Pancreas (tissue), 10 donors: ENCODE results near the gene ACOT9. TPM values are rescaled to one million over a fixed set of nuclear protein-coding genes. Genes with fewer than 3 reads are reported as not detected.

Experiments
- ATAC-seq, 4 donors: fragments of 200-7000 bp; cut with Tn5 transposase; one replicate each; pipeline versions ENCODE4 v1.8.0 to v1.9.1; 2020; ENCODE audit warnings: mild to moderate bottlenecking in 4 of 4, moderate library complexity in 4 of 4
- DNase-seq, 6 donors: peaks; one replicate each; pipeline ENCODE4 v3.0.0-alpha.2; 2020
- FAIRE-seq: peaks from 2 replicates; lab custom pipeline; 2012; peaks lifted over from hg19 to GRCh38; lab: Jason Lieb, UNC
- H3K27ac ChIP-seq, 4 donors: fragments of 200-600 bp; sonication (generic); 1 replicate in 3 of 4; 2 replicates in 1 of 4; pipeline versions ENCODE4 v1.5.0 to v1.8.0; 2020
- H3K27me3 ChIP-seq, 4 donors: fragments of 200-600 bp; one replicate each; pipeline ENCODE4 v1.8.0; 2021
- H3K36me3 ChIP-seq, 3 donors: fragments of 200-600 bp; sonication (generic) in 1 of 3; one replicate each; pipeline versions ENCODE4 v1.5.0 to v1.8.0; 2020 to 2021
- H3K4me1 ChIP-seq, 3 donors: fragments of 200-600 bp; one replicate each; pipeline ENCODE4 v1.8.0; 2021
- H3K4me3 ChIP-seq, 4 donors: fragments of 200-600 bp; sonication (generic) in 2 of 4; one replicate each; pipeline versions ENCODE4 v1.5.0 to v1.8.0; 2020 to 2021
- H3K9me3 ChIP-seq, 4 donors: fragments of 200-600 bp; one replicate each; pipeline ENCODE4 v1.8.0; 2021
- WGBS, 2 donors: extraction: QIAGEN DNeasy Blood & Tissue Kit; methylation state at CpG; one replicate each; pipeline ENCODE4 v1.1.7; 2013; 5-methylcytosine and 5-hydroxymethylcytosine counted together
- intact Hi-C, 3 donors: fragments of 100-400 bp; cut with DNase I; formaldehyde crosslinking; loops; one replicate each; pipeline versions ENCODE4 v1.11.1 to v1.14.2; 2022
- polyA plus RNA-seq, 2 donors: library from polyadenylated mRNA; stranded (reverse); fragments of 200-250 nt; gene quantifications; one replicate each; pipeline ENCODE4 v1.2.3, GENCODE V29; 2013
- total RNA-seq, 6 donors: library from RNA; stranded (reverse); fragmentation: NEBNext Ultra II Directional in 4 of 6; extraction: Animal tissue kit (Norgen Biotek cat#: 25700) in 4 of 6; gene quantifications; one replicate each; pipeline versions ENCODE4 v1.2.1 to v1.2.4, GENCODE V29; 2021 to 2023
- TF ChIP-seq, protein P1 (sequence below), 4 donors: fragments of 200-600 bp; sonication (generic) in 3 of 4; IDR thresholded peaks; one replicate each; pipeline versions ENCODE4 v1.5.0 to v1.8.0; 2021; ENCODE audit warnings: antibody characterized with exemption in 4 of 4
- donor health status: healthy with polysubstance abuse.
- donor health status: DM: no; HTN: no; CAD: no; lungs with moderate emphysema.
- donor health status: DM: no; HTN: no; CAD: no.
- donor health status: control.
- donor health status: control.
- donor health status: Bipolar disorder and iron deficiency.
- donor health status: DM: yes; HTN: yes; CAD: no.
- donor health status: DM: no; HTN: no; CAD: no.
- donor health status: DM: no; HTN: no; CAD: no.
- donor health status: DM: yes; HTN: yes; CAD: no.

ACOT9 gene, protein sequence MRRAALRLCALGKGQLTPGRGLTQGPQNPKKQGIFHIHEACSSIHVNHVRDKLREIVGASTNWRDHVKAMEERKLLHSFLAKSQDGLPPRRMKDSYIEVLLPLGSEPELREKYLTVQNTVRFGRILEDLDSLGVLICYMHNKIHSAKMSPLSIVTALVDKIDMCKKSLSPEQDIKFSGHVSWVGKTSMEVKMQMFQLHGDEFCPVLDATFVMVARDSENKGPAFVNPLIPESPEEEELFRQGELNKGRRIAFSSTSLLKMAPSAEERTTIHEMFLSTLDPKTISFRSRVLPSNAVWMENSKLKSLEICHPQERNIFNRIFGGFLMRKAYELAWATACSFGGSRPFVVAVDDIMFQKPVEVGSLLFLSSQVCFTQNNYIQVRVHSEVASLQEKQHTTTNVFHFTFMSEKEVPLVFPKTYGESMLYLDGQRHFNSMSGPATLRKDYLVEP
- total RNA-seq (10 to 100 TPM in 2 of 6 donors, 1 to 10 TPM in 4; 7.0 to 18.6 (median 9.8) TPM), polyA plus RNA-seq (10 to 100 TPM; 19.2 to 26.8 TPM)

DNA sequence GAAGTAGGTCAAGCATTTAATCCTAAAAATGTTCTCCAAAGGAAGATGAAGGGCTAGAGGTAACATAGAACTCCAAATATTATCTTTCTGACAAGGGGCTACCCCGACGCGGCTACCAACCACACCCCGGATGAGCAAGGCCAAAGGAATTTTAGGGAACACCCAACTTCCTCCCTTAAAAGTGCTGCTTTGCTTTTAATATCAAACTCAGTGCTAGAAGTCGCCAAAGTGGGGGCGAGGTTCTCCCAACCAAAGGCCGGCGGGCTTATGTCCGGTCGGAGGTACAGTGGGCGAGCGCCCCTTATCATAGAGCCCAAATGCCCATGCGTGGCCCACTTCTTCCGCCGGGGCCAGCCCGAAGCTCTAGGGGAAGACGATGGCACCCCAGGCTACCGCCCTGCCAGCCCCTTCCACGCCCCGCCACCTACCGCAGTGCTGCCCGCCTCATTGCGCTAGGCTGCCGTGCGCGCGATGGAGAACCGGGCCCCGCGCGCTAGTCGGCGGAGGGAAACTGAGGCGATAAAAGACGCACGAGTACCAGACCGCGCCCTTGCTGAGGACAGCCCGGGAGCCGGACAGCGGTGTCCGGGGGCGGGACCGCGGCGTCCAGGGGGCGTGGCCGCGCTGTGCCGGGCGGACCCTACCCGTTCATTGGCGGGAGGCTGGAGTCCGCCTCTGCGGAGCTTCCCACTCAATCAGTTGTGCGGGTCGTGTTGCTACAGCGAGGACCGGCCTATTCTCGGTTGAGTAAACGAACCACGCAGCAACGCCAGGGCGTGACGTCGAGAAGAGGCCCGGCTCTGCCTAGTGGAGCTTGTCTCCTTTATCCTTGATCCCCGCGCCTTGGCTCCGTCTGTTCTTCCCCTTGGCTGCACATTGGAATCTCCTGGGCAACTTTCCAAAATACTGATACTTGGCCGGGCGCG lies at the start of gene ACOT9:
TSS of gene ACOT9 (minus strand) at position 580 of the 926 bp plus-strand sequence. CDS start at position 448, 132 bp downstream.
- peak within 1 kb of the TSS; percentile 68 to 82 (median 77) for H3K27ac ChIP-seq
- no peak for FAIRE-seq
- 0 to 29% methylated on average over 72 to 73 of the region's 73 CpGs for WGBS, 2 donors

DNA sequence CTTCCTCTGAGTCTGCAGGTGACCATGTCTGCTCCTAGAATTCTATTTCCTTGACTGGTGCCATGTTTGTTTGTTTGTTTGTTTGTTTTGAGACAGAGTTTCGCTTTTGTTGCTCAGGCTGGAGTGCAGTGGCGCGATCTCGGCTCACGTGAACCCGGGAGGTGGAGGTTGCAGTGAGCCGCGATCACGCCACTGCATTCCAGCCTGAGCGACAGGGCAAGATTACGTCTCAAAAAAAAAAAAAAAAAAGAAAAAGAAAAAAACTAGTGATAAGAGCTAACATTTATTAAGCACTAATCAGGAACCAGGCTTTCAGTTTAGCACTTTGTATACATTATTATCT lies 47.0 kb upstream of the ACOT9 start:
- no peaks in the 10 kb centered on the region for H3K4me1 ChIP-seq
- no peak overlapping the region for H3K4me3 ChIP-seq
- peak overlapping the region in 3 of 4 donors; percentile 7 to 67 (median 65) for H3K27ac ChIP-seq
- TF ChIP-seq, protein P1, sequence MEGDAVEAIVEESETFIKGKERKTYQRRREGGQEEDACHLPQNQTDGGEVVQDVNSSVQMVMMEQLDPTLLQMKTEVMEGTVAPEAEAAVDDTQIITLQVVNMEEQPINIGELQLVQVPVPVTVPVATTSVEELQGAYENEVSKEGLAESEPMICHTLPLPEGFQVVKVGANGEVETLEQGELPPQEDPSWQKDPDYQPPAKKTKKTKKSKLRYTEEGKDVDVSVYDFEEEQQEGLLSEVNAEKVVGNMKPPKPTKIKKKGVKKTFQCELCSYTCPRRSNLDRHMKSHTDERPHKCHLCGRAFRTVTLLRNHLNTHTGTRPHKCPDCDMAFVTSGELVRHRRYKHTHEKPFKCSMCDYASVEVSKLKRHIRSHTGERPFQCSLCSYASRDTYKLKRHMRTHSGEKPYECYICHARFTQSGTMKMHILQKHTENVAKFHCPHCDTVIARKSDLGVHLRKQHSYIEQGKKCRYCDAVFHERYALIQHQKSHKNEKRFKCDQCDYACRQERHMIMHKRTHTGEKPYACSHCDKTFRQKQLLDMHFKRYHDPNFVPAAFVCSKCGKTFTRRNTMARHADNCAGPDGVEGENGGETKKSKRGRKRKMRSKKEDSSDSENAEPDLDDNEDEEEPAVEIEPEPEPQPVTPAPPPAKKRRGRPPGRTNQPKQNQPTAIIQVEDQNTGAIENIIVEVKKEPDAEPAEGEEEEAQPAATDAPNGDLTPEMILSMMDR (IDR thresholded peaks at IDR 0.05), result no peak
- intact Hi-C loops, result no loop called here
- no peak for FAIRE-seq
- no peaks in the 10 kb centered on the region for H3K36me3 ChIP-seq
- WGBS, 2 donors, result 19 to 58% methylated on average over 11 of the region's 11 CpGs
- H3K27me3 ChIP-seq, result no peaks in the 10 kb centered on the region
- H3K9me3 ChIP-seq, result no peaks in the 10 kb centered on the region
- peak; percentile 5 to 71 (median 52) for ATAC-seq
- no peak for DNase-seq

More for the DNA sequence above, at the start of gene ACOT9:
- H3K9me3 ChIP-seq, result no peaks in the 10 kb centered on the region
- H3K27me3 ChIP-seq, result no peaks in the 10 kb centered on the region
- intact Hi-C loops, result no loop called here
- no peaks in the 10 kb centered on the region for H3K4me1 ChIP-seq
- TF ChIP-seq, protein P1 (IDR thresholded peaks at IDR 0.05), result no peak
- DNase-seq (peak; percentile 85 to 92 (median 87)), ATAC-seq (peak; percentile 97 to 99 (median 98))
- H3K36me3 ChIP-seq, result no peaks in the 10 kb centered on the region
- peak within 1 kb of the TSS; percentile 44 to 70 (median 50) for H3K4me3 ChIP-seq

DNA sequence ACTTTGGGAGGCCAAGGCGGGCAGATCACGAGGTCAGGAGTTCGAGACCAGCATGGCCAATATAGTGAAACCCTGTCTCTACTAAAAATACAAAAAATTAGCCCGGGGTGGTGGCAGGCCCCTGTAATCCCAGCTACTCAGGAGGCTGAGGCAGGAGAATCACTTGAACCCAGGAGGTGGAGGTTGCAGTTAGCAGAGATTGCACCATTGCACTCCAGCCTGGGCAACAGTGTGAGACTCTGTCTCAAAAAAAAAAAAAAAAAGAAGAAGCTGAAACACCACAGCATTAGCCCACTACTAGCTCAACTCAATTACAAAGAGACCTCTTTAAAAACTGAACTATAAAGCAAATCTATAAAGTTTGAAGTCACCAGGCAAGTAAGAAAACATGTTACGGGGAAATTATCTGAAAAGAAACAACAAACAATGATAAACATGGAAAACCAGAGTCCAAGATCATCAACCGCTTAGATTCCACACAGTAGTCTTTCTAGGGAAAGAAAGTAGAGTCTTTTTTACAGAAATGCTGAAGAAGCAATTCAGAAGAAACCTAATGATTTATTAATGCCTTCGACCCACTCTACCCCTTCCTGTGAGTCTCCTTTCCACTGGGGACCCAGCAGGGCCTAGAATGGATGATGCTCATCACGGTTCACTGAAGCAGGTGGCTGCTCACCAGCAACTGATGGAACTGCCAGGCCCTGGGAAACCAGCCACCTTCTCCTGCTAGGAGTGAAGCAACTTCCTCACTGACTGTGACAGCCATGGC lies 46.5 kb upstream of the ACOT9 start:
- H3K36me3 ChIP-seq, result no peaks in the 10 kb centered on the region
- no peaks in the 10 kb centered on the region for H3K9me3 ChIP-seq
- intact Hi-C loops, result no loop called here
- ATAC-seq (peak; percentile 43 to 80 (median 68)), DNase-seq (peak in 5 of 6 donors; percentile 37 to 58 (median 52)), FAIRE-seq (no peak)
- no peak overlapping the region for H3K4me3 ChIP-seq
- no peaks in the 10 kb centered on the region for H3K4me1 ChIP-seq
- H3K27ac ChIP-seq, result peak overlapping the region in 3 of 4 donors; percentile 7 to 67 (median 65)
- H3K27me3 ChIP-seq, result no peaks in the 10 kb centered on the region
- WGBS, 2 donors, result 72 to 73% methylated on average over 8 of the region's 8 CpGs
- TF ChIP-seq, protein P1 (IDR thresholded peaks at IDR 0.05), result no peak

DNA sequence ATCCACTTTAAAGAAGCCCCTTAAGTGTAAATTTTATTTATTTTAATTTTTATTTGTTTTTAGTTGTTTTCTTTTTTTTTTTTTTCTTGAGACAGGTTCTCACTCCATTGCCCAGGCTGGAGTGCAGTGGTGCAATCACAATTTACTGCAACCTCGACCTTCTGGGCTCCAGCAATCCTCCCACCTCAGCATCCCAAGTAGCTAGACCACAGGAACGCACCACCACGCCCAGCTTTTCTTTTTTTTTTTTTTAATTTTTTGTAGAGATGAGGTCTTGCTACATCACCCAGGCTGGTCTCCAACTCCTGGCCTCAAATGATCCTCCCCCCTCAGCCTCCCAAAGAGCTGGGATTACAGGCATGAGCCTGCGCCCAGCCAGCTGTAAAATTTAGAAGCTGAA lies 45.9 kb upstream of the ACOT9 start:
- H3K27ac ChIP-seq, result peak overlapping the region in 1 of 4 donors; percentile 65
- ATAC-seq, result no peak
- H3K4me3 ChIP-seq, result no peak overlapping the region
- no peak for DNase-seq
- TF ChIP-seq, protein P1 (IDR thresholded peaks at IDR 0.05), result no peak
- H3K27me3 ChIP-seq, result no peaks in the 10 kb centered on the region
- H3K36me3 ChIP-seq, result no peaks in the 10 kb centered on the region
- intact Hi-C loops, result no loop called here
- 82 to 85% methylated on average over 4 of the region's 4 CpGs for WGBS, 2 donors
- H3K9me3 ChIP-seq, result no peaks in the 10 kb centered on the region
- H3K4me1 ChIP-seq, result no peaks in the 10 kb centered on the region
- no peak for FAIRE-seq
